GM23338 (cell line): ENCODE results near the gene STK38L. TPM values are rescaled to one million over a fixed set of nuclear protein-coding genes. Genes with fewer than 3 reads are reported as not detected.

ENCODE experiments used
- ATAC-seq: fragments of 200-7000 bp; cut with Tn5 transposase; 3 replicates; pipeline ENCODE4 v1.9.1; 2020
- DNase-seq: peaks from one replicate; pipeline ENCODE4 v3.0.0-alpha.2; 2015; ENCODE audit warnings: low spot score
- H2AFZ ChIP-seq: fragments of 200-600 bp; sonication (generic); 2 replicates; pipeline ENCODE4 v1.8.0; 2016; ENCODE audit warnings: antibody characterized with exemption, mild to moderate bottlenecking, moderate library complexity
- H3F3A ChIP-seq: fragments of 200-600 bp; sonication (generic); replicated peaks from 2 replicates; pipeline ENCODE4 v1.8.0; 2017; ENCODE audit warnings: antibody characterized with exemption, mixed run types, low read depth
- H3K27ac ChIP-seq: fragments of 200-600 bp; sonication (generic); 2 replicates; pipeline ENCODE4 v1.6.1; 2016; ENCODE audit warnings: low read depth
- H3K27me3 ChIP-seq: fragments of 200-600 bp; sonication (generic); 2 replicates; pipeline ENCODE4 v1.8.0; 2016; ENCODE audit warnings: mild to moderate bottlenecking, mixed run types, moderate library complexity; ENCODE audit not compliant: insufficient read depth
- H3K36me3 ChIP-seq: fragments of 200-600 bp; sonication (generic); 2 replicates; pipeline ENCODE4 v1.8.0; 2016; ENCODE audit warnings: mild to moderate bottlenecking; ENCODE audit not compliant: insufficient read depth
- H3K4me1 ChIP-seq: fragments of 200-600 bp; sonication (generic); 2 replicates; pipeline ENCODE4 v1.8.0; 2016; ENCODE audit warnings: mild to moderate bottlenecking, moderate library complexity; ENCODE audit not compliant: insufficient read depth
- H3K4me2 ChIP-seq: fragments of 200-600 bp; sonication (generic); 2 replicates; pipeline ENCODE4 v1.7.1; 2017; ENCODE audit warnings: mixed run types
- H3K4me3 ChIP-seq: fragments of 200-600 bp; sonication (generic); 2 replicates; pipeline ENCODE4 v1.6.1; 2016; ENCODE audit warnings: mixed run types
- H3K79me2 ChIP-seq: fragments of 200-600 bp; sonication (generic); replicated peaks from 2 replicates; pipeline ENCODE4 v1.8.0; 2017; ENCODE audit warnings: mild to moderate bottlenecking; ENCODE audit not compliant: insufficient read depth
- H3K9me2 ChIP-seq: fragments of 200-600 bp; sonication (generic); 2 replicates; pipeline ENCODE4 v1.8.0; 2017; ENCODE audit not compliant: insufficient read depth
- H4K20me1 ChIP-seq: fragments of 200-600 bp; sonication (generic); replicated peaks from 2 replicates; pipeline ENCODE4 v1.8.0; 2017; ENCODE audit warnings: mild to moderate bottlenecking; ENCODE audit not compliant: insufficient read depth
- H3K27ac Mint-ChIP-seq: 2 replicates; pipeline ENCODE4 v1.8.0; 2020; ENCODE audit warnings: inconsistent platforms, mild to moderate bottlenecking, moderate library complexity, mixed read lengths
- H3K27me3 Mint-ChIP-seq: 3 replicates; pipeline ENCODE4 v1.8.0; 2022; ENCODE audit warnings: low read depth, mild to moderate bottlenecking, moderate library complexity, mixed read lengths, inconsistent platforms; ENCODE audit not compliant: insufficient read depth, poor library complexity
- H3K36me3 Mint-ChIP-seq: 3 replicates; pipeline ENCODE4 v1.8.0; 2021; ENCODE audit warnings: low read depth, mild to moderate bottlenecking, inconsistent platforms, moderate library complexity, mixed read lengths
- H3K4me1 Mint-ChIP-seq: 3 replicates; pipeline ENCODE4 v1.8.0; 2020; ENCODE audit warnings: mild to moderate bottlenecking, inconsistent platforms, mixed read lengths
- H3K4me3 Mint-ChIP-seq: 3 replicates; pipeline ENCODE4 v1.8.0; 2021; ENCODE audit warnings: moderate library complexity, mild to moderate bottlenecking, inconsistent platforms, mixed read lengths
- H3K9me3 Mint-ChIP-seq: 3 replicates; pipeline ENCODE4 v1.8.0; 2020; ENCODE audit warnings: moderate library complexity, mild to moderate bottlenecking, inconsistent platforms, mixed read lengths
- CTCF ChIP-seq, 2 experiments: fragments of 200-600 bp in 1 of 2; sonication (generic) in 1 of 2; conservative IDR thresholded peaks; 2 replicates each; pipeline versions ENCODE4 v1.5.1 to v1.6.1; 2016 to 2017; ENCODE audit warnings: antibody characterized with exemption in 2 of 2, low read depth in 2 of 2, mild to moderate bottlenecking in 2 of 2, moderate library complexity in 1 of 2
- ETS1 ChIP-seq: IDR thresholded peaks from 2 replicates; pipeline ENCODE4 v1.6.1; 2016; ENCODE audit warnings: antibody characterized with exemption
- EZH2phosphoT487 ChIP-seq: fragments of 200-600 bp; sonication (generic); IDR thresholded peaks from one replicate; pipeline ENCODE4 v1.8.1; 2018; ENCODE audit warnings: antibody characterized with exemption; ENCODE audit not compliant: unreplicated experiment
- JUNB ChIP-seq: IDR thresholded peaks from one replicate; pipeline ENCODE4 v1.6.1; 2016; ENCODE audit warnings: antibody characterized with exemption; ENCODE audit not compliant: unreplicated experiment
- NANOG ChIP-seq: IDR thresholded peaks from 2 replicates; pipeline ENCODE4 v1.6.1; 2016; ENCODE audit warnings: antibody characterized with exemption, borderline replicate concordance
- REST ChIP-seq: IDR thresholded peaks from one replicate; pipeline ENCODE4 v1.6.1; 2018; ENCODE audit warnings: antibody characterized with exemption; ENCODE audit not compliant: unreplicated experiment
- STAT1 ChIP-seq: IDR thresholded peaks from one replicate; pipeline ENCODE4 v1.6.1; 2016; ENCODE audit warnings: antibody characterized with exemption; ENCODE audit not compliant: unreplicated experiment
- ZNF114 ChIP-seq: fragments of 250-450 bp; sonication (Bioruptor Pico); IDR thresholded peaks from 2 replicates; pipeline ENCODE4 v1.5.0; 2020; ENCODE audit warnings: mild to moderate bottlenecking, moderate library complexity
- ZNF462 ChIP-seq: fragments of 250-450 bp; sonication (Bioruptor Pico); IDR thresholded peaks from 2 replicates; pipeline ENCODE4 v1.5.0; 2020; ENCODE audit warnings: mild to moderate bottlenecking, moderate library complexity
- polyA plus RNA-seq: library from polyadenylated mRNA; unstranded; fragments of >200 nt; fragmentation: Nextera tagmentation; extraction: Ambion mirVana; gene quantifications from 2 replicates; pipeline ENCODE4 v1.2.1, GENCODE V29; 2016
- total RNA-seq: library from RNA; depleted of rRNA; stranded (reverse); fragments of >200 nt; shearing (Covaris generic); gene quantifications from 2 replicates; pipeline ENCODE4 v1.2.3, GENCODE V29; 2014

The STK38L gene
- total and polyA plus RNA-seq, 2 experiments from 2014 or later: 28.9 to 56.5 TPM

GRCh38 chr12:27282754-27283153 is 38.7 kb downstream of the STK38L start (continued):
- TF ChIP-seq REST (no peak), ZNF114 (CRISPR knock-in tag) (no peak), NANOG (no peak), CTCF (conservative IDR thresholded peaks at IDR 0.05; ENCODE audit: low read depth in 2 of 2) (no peak)

- no peaks in the 10 kb centered on the region for H3K27me3 ChIP-seq
- H3F3A ChIP-seq: no peaks in the 10 kb centered on the region
- Mint-ChIP-seq H3K4me3 (no peak overlapping the region), H3K27me3 (no peaks in the 10 kb centered on the region), H3K27ac (no peak overlapping the region), H3K36me3 (no peaks in the 10 kb centered on the region), H3K9me3 (no peaks in the 10 kb centered on the region), H3K4me1 (peaks cover 33% of the 10 kb centered on the region)
- H3K4me2 ChIP-seq: no peak overlapping the region
- no peaks in the 10 kb centered on the region for H3K36me3 ChIP-seq
- no peak overlapping the region for H3K4me3 ChIP-seq
- ATAC-seq: no peak
- no peaks in the 10 kb centered on the region for H4K20me1 ChIP-seq
- DNase-seq: no peak
- no peaks in the 10 kb centered on the region for H3K9me2 ChIP-seq
- H2AFZ ChIP-seq: no peak overlapping the region
- no peak overlapping the region for H3K27ac ChIP-seq
- H3K4me1 ChIP-seq: peaks cover 34% of the 10 kb centered on the region
- H3K79me2 ChIP-seq: peaks cover 29% of the 10 kb centered on the region
- TF ChIP-seq ETS1: no peak
- no peak for TF ChIP-seq CTCF (conservative IDR thresholded peaks at IDR 0.05; ENCODE audit: low read depth in 2 of 2)
- no peak for TF ChIP-seq NANOG
- no peak for TF ChIP-seq ZNF462
- TF ChIP-seq EZH2phosphoT487: no peak
- TF ChIP-seq ZNF114 (CRISPR knock-in tag): no peak
- TF ChIP-seq JUNB: no peak
- no peak for TF ChIP-seq STAT1
Observed at GRCh38 chr12:27284021-27284420, 39.9 kb downstream of the STK38L start.
